Skin epidermis (tissue), 12 donors: Measurements from ENCODE around the gene PLXDC2.
"Not testable (repeated sequence)": the region's sequence is repeated elsewhere in the genome, so short reads cannot be mapped to it uniquely, and the experiment has no call there.

Experiments
- H3K27ac ChIP-seq, 21 experiments: fragments of 200-600 bp; sonication (generic) in 11 of 21; one replicate each; pipeline ENCODE4 v1.5.0; 2020; ENCODE audit warnings: mild to moderate bottlenecking in 3 of 21, inconsistent platforms in 2 of 21, moderate library complexity in 2 of 21
- H3K4me3 ChIP-seq, 7 experiments: fragments of 200-600 bp; sonication (generic) in 2 of 7; one replicate each; pipeline ENCODE4 v1.5.0; 2020; ENCODE audit warnings: inconsistent platforms in 2 of 7, mild to moderate bottlenecking in 2 of 7, moderate library complexity in 1 of 7

PLXDC2 gene

DNA sequence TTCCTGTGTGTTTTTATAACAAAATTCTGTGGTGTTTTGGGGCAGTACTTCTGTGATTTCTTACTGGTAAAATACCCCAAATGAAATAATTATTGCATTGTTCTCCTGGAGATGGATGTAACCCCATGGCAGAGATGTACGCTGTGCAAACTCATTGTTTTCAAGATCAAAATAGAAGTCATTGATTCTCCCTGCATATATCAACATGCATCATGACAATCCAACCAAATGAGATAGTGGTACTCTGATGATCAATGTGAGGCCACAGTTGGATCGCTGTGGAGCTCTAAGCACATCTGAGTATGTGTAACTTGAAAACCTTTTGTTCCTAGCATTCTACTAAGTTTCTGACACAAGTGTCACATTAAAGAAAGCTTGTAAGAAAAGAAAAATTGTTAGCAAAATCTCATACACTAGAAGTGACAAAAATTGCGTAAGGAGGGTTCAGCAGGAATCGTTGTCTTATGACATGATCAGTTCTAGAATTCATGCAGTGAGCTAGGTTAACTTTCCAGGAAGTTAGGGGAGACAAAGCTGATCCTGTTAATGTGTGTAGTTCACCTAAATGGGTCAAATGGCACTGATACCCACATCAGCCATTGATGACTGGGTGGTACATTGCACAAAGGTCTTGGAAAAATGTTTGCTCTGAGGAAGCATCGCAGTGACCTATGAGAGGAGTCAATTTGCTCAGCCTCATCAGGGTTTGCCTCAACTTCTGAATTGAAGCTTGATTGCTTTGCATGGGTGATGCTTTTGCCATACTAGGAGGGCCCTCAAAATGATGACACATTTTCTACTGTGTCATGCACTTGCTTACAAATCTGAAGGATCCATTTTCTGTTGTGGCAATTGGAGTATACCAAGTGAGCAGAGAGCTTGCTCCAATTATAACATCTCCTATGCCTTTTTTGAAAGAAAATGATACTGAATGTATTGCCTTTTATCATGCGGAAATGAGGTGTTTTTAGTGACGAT lies 145.1 kb downstream of the PLXDC2 start:
- H3K4me3 ChIP-seq = no peak overlapping the region
- H3K27ac ChIP-seq = no peak overlapping the region

DNA sequence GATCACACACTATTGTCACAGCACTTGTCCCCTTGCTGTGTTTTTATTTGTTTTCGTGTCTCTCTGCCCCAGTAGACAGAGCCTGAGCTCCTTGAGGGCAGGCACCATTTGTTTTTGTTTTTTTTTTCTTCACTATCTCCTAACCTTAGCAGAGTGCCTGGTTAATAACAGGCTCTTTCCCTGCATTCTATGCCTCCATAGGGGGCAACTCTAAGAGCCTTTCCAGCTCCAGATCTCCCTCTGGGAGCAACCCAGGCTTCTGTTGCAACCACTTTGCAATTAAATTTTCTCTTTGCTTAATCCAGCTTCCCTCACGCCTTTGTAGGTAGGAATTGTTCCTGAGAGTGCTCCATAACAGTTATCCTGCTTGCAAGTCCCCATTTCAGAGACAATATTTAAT lies 148.4 kb downstream of the PLXDC2 start:
- Histone ChIP-seq H3K4me3 (no peak overlapping the region), H3K27ac (no peak overlapping the region)

DNA sequence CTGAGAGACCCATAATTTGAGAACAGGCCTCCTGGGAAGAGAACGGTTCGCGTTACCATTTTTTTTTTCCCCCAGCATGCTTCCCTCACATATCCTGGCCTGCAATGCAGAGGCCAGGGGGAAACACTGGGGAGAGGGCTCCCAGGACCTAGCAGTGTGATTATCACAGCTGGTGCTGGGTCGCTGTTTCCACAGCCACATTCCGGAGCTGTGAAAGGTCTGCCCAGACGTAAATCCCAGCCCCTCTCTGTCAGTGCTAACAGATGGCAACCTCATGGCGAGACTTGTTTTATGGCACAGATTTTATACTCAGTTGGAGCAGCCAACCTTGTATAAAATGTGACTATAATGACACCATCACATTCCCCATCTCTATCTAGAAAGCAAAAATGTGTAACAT lies 150.5 kb downstream of the PLXDC2 start:
- H3K27ac ChIP-seq = no peak overlapping the region
- H3K4me3 ChIP-seq = no peak overlapping the region

DNA sequence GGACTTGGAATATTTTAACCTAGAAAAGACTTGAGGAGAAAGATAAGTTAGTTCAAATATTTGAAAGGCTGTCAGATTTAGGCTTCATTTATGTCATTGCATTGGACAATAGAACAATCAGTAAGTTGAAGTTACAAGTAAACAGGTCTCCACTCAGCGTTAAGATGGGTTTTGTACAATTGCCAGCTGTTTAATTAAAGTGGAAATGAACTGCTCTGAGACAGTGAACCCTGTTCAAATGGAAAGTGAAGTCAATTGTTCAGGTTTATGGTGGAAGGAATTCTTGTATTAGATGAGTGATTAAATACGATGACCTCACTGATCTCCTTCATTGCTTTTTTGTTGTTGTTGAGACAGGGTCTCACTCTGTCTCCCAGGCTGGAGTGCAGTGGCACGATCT lies 151.7 kb downstream of the PLXDC2 start:
- H3K27ac ChIP-seq = no peak overlapping the region
- no peak overlapping the region for H3K4me3 ChIP-seq

DNA sequence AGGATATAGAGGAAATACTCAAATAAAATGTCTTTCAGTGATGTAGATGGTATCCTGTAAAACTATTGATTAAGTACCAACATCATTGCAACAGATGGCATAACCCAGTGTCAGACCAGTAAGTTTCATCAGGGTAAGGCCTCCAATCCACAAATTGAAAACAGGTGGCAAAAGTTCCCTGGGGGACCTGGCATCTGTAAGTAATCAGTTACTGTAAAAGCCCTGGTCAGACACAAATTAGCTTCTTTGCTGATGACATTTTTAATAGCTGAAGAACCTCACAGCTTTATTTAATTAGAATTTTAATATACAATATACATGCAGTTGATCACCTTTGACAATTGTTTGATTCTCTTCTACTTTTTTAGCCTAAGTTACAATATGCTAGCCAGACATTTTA lies 152.5 kb downstream of the PLXDC2 start:
- no peak overlapping the region for H3K4me3 ChIP-seq
- no peak overlapping the region for H3K27ac ChIP-seq

DNA sequence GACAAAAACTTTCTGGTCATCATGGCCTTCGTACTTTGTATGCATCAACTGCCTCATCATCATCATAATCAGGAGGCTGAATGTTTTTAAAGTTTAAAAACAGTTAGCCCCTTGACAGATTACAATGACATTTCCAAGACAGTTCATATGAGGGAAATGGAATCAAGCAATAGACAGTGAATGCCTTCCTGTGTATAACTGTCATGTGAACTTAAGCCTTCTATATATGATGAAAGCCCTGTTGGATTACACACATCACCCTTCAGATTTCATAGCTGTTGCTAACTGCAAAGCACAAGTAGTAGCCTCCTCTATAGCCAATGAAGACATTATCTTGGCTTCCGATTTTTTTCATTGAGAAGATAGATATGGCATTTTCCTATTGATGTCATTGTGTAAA lies 154.0 kb downstream of the PLXDC2 start:
- Histone ChIP-seq H3K27ac (no peak overlapping the region), H3K4me3 (no peak overlapping the region)

DNA sequence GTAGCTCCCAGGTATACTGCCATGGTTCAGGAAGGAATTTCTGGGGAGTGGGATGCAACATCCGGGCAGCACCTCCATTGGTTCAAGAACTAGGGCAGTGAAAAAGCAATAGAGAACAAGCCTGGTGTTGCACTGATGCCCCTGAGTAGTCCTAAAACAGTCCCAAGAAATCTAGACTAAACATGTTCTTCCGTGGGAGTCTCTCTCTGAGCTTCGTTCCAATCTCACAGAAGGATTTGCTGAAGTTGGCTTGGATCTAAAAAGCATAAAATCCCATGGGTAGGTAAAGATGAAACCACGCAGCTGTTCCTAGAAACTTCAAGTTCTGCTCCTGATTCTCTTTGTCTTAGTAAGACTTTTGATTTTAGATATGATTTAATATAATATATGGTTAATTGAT lies 154.5 kb downstream of the PLXDC2 start:
- no peak overlapping the region for H3K4me3 ChIP-seq
- H3K27ac ChIP-seq = no peak overlapping the region

DNA sequence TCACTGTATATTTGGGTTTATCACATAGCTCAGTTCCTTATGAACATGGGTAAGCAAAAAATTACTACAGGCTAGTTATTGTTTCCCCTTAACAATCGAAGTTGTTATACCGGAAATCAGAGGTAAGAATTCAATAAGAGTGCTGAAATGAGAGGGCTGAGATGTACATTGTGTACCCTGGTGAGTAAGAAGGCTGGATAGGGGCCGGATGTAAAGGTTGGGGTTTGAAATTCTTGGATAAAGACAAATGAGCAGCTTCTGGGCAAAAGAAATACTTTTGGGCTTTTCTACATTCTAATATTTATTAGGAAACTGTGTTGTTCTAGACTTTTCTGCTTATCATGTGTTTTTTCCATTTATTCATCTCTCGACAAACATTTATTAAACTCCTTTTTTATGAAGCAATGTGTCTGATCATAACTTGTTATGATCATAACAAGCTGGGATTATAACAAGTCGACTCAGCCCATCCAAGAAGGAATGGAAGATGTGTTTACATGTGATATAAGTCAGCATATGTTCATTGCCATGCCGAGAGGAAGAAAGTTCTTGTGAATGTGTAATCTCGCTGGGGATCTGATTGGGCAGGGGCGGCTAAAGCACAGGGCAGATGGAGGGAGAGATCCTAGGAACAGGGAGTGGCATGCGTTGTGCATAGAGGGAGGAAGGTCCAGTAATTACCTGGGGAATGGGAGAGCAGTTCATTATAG lies 155.3 kb downstream of the PLXDC2 start:
- no peak overlapping the region for H3K4me3 ChIP-seq
- H3K27ac ChIP-seq = no peak overlapping the region

DNA sequence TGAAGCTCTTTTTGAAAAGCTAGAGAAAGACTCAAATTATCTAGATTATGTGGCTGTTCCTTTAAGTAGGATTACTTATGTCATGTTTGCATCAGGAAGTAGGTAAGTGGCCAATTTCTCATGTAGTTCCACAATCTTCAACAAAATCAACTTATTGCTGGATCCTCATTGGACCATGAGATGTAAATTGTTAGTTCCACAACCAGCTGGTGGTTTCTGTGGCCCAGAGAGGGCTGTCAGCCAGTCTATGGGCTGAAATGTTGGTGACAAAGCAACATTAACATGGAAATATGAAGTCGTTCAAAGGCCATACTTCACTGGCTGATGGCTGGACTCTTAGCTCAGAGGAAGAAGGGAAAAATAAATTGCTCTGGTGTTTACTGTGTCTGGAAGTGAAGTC lies 157.9 kb downstream of the PLXDC2 start:
- H3K27ac ChIP-seq = no peak overlapping the region
- H3K4me3 ChIP-seq = no peak overlapping the region

DNA sequence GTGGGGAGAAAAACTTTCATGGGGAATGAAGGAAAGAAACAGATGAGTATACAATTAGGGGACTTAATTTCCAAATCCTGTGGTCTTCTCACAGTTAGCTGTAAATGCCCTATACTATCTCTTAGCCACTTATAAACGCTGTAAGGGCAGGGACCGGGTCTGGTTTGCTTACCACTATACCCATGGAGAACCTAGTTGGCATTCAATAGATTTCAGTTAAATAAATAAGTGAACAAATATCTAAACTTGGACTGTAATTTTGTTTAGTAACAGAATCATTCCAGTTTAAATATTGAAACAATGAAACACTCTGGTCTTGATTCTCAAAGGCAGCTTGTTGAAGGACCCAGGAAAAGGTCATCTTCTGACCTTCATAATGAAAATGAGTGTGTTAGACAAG lies 158.3 kb downstream of the PLXDC2 start:
- Histone ChIP-seq H3K4me3 (no peak overlapping the region), H3K27ac (no peak overlapping the region)

DNA sequence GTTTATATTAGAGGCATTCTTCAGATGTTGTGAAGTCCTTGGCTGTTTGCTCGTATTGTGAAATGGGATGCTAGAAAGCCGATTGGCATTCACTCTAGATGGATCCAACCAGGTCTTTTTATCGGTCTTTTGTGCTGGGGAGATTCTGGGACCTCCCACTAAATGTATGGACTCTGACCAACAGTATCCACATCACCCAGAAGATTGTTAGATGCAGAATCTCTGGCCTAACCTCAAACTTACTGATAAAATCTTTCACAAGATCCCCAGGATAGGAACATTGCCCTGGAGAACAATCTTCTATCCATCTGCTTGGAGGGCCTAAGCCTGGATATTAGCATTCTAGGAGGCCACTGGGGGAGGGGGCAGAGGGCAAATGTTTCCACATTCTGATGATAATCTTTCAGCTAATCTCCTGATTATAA lies 160.9 kb downstream of the PLXDC2 start:
- Histone ChIP-seq H3K4me3 (no peak overlapping the region), H3K27ac (no peak overlapping the region)

DNA sequence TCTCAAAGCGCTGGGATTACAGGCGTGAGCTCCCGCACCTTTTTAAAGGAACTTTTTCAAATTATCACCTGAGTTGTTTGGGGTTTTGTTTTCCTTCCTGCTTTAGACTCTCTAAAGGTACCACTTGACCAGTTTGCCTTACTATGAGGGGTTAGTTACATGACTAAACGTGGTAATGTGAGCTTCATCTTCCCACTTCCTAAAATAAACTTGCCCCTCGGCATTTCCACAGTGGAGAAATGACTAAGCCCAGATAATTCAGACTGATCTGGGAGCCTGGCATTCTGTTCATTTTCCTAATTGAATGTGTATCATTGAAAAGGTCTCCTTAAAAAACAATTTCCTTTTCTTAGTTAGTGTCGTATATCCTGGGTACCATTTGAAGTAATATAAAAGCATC lies 163.4 kb downstream of the PLXDC2 start:
- no peak overlapping the region for H3K4me3 ChIP-seq
- no peak overlapping the region for H3K27ac ChIP-seq

DNA sequence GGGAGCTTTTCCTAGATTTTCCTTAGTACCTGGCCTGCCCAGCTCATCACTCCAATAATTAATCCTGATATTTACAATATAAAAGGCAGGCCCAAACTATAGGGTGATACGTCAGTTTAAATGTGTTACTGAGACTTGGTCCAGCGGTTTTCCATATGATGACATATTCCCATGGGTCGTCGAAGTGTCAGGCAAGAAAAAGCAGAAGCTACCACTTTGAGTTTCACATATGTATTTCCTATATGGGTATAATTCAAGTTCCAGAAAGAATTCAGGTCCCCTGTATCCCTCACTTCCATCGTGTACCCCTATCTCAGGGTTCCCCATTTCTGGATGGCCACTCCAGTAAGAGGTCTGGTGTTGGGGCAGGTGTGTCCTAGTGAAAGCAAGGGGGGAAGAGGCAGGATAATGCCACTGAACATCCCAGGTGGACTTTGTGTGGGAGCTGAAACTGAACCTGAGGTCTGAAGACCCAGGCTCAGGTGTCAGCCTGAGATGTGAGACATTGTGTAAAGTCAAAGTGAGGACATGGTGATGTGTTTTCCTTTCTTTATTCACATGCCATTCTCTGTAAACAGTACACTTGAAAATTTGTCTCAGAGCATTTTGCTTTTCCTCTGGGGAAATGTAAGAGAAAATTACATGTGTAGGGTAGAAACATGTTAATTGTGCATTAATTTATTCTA lies 167.8 kb downstream of the PLXDC2 start:
- H3K4me3 ChIP-seq = no peak overlapping the region
- H3K27ac ChIP-seq = no peak overlapping the region

DNA sequence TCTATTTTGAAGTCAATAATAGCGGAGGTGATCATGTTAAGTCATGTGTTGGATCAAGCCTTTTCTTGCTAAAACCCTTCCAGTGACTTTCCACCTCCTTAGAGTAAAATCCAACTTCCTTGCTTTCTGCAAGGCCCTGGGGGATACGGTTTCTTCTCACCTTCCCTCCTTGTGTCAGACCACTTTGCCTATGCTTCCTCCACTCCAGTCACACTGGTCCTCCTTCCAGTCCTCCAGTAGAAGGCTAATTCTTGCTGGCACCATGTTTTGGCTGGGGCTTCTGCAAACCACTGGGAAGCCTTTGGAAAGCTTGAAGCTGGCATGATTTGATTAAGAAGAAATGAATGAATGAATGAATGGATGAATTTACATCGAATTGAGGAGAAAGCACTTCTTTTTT lies 169.5 kb downstream of the PLXDC2 start:
- peak overlapping the region in 1 of 21 experiments; percentile 38 for H3K27ac ChIP-seq

DNA sequence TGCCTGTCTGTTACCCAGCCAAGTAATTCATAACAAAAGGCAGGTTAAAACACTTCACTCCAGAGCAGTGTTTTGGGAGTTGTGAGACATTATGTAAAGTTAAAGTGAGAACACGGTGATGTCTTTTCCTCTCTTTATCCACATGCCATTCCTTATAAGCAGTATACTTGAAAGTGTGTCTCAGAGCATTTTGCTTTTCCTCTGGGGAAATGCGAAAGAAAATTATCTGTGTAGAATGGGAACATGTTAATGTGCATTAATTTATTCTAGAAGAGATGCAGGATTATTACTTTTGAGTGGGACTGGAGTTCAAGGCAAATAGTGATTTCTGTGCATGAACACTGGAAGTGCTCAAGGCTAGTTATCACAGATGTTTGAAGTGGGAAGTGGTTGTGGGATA lies 170.4 kb downstream of the PLXDC2 start:
- Histone ChIP-seq H3K27ac (peak overlapping the region in 3 of 21 experiments; percentile 11 to 32 (median 24)), H3K4me3 (no peak overlapping the region)

More for the DNA sequence above, 169.5 kb downstream of the PLXDC2 start:
- no peak overlapping the region for H3K4me3 ChIP-seq

DNA sequence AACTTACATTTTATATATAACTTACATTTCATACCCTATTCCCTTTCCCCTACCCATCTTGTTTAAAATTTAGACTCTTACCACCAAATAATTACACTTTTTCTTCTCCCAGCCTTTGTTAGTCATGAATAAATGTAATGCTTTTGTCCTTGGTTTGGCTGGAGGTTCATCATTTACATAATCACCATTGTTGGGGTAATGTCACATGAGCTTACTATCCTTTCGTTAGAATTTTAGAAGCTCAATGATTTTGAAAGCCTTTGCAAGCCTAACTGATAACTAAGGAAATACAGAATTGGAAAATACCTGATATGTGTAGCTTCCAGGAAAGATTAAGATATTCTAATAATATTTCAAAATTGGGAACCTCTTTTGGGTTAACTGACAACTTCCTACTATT lies 171.7 kb downstream of the PLXDC2 start:
- Histone ChIP-seq H3K4me3 (no peak overlapping the region), H3K27ac (no peak overlapping the region)

DNA sequence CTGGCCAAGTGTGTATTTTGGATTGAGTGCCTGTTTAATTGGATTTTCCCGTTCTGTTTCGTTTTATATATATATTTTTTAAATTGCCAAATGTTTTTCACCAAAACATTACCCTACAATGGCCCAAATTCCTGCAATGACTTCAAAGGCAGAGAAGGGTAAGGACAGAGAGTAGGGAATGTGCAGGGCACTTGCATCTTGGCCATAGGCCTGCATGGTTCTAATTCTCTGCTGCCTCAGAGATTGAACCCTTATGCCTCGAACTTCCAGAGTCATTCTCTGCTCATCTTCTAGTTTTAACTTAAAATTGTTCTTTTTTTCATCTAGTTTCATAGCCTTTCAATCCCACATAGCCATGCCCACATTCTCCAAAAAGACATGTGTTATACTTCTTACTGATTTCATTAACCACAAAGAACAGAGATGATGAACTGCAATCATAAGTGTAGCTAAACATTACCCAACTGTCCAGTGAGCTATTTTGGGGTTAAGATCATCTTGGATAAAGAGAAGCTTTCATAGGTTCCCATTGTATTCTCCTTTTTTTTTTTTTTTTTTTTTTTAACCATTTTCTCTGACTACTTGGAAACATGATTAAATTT lies 177.6 kb downstream of the PLXDC2 start:
- Histone ChIP-seq H3K4me3 (no peak overlapping the region), H3K27ac (no peak overlapping the region)

DNA sequence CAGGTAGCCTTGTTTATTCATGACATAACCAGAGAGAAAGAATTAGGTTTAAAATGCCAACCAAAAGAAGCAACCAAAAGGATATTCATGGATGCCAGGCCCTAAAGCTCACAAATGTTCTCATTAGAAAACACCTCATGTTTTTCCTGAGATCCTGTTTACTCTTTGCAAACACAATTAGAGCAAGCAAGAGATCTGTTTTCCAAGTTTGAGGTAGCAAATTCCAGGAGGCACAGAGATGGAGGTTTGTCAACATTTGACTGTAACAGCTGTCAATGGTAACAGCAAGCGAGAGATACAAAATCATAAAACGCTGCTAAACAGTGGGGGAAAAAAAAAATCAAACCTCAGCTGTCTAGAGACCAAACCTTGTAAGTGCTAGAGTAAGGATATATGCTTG lies 182.2 kb downstream of the PLXDC2 start:
- Histone ChIP-seq H3K4me3 (no peak overlapping the region), H3K27ac (no peak overlapping the region)

DNA sequence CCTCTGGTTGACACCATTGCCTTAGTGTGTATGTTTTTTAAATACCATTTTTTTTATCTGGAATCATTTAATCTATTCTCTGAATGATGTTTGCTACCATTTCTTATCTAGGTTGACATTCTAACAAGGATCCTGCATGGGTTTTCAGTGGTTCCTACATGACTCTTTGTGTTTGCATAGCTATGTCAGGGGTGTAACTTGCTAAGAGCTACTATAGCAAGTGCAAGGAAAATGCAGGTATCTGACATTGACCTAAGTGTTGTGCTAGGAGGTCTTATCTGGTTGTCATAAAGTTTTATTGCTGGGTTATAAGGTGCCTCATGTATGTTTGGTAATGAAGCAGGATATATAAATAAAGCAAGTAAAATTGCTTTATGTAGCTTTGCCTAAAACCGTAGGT lies 183.2 kb downstream of the PLXDC2 start:
- Histone ChIP-seq H3K27ac (no peak overlapping the region), H3K4me3 (no peak overlapping the region)

DNA sequence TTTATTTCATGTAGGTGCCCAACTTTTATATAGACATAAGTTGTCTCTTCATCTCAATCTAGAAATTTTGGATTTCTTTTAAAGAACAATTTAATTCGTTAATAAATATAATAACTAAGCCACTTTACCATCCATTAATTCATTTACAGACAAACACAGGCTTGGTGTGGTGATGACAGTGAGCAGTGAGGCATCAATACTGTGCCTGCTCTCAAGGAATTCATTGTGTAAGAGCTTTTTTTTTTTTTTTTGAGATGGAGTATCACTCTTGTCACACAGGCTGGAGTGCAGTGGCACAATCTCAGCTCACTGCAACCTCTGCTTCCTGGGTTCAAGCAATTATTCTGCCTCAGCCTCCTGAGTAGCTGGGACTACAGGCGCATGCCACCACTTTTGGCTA lies 185.8 kb downstream of the PLXDC2 start:
- H3K4me3 ChIP-seq, H3K27ac ChIP-seq: not testable (repeated sequence)
